Erythroblast (primary cell): ENCODE measurements around the gene ZCCHC4.

ENCODE experiments used
- GATA1 ChIP-seq: IDR thresholded peaks from 2 replicates; pipeline ENCODE4 v1.6.1; 2011; ENCODE audit warnings: low read depth, mild to moderate bottlenecking, control low read depth, low read length, moderate library complexity
- POLR2A ChIP-seq: IDR thresholded peaks from 2 replicates; pipeline ENCODE4 v1.6.1; 2011; ENCODE audit warnings: mild to moderate bottlenecking, low read length

- TF ChIP-seq POLR2A (no peak), GATA1 (no peak)
These were observed 100.7 kb downstream of the ZCCHC4 start for GRCh38 chr4:25413261-25413660.
